Tibial nerve (tissue), 3 donors: ENCODE results near the gene GABBR2.

Source experiments
- POLR2A ChIP-seq, 2 donors: fragments of 450-650 bp; IDR thresholded peaks; one replicate each; pipeline ENCODE4 v1.6.1; 2017; ENCODE audit warnings: antibody characterized with exemption in 2 of 2, mild to moderate bottlenecking in 2 of 2, moderate library complexity in 2 of 2
- TF ChIP-seq, protein P1 (sequence below), 5 experiments: fragments of 200-600 bp in 3 of 5; fragments of 450-650 bp in 2 of 5; sonication (generic) in 3 of 5; IDR thresholded peaks; one replicate each; pipeline ENCODE4 v1.5.1; 2016 to 2019; ENCODE audit warnings: antibody characterized with exemption in 5 of 5, mild to moderate bottlenecking in 3 of 5, moderate library complexity in 2 of 5

DNA sequence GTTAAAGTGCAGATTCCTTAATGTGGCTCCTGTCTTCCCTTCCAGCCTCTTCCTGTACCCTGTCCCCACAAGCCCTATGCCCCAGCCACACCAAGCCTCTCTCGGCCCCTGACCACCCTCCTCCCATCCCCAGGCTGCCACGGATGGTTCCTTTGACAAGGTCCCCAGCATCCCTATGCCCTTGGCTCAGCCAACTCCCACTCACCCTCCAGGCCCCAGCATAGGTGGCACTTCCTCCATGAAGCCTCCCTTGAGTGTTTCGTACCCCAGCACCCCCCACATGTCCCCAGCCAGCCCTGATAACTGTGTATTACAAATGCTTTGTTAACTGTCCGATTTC, 337.8 kb downstream of the GABBR2 start:
- TF ChIP-seq, protein P1, sequence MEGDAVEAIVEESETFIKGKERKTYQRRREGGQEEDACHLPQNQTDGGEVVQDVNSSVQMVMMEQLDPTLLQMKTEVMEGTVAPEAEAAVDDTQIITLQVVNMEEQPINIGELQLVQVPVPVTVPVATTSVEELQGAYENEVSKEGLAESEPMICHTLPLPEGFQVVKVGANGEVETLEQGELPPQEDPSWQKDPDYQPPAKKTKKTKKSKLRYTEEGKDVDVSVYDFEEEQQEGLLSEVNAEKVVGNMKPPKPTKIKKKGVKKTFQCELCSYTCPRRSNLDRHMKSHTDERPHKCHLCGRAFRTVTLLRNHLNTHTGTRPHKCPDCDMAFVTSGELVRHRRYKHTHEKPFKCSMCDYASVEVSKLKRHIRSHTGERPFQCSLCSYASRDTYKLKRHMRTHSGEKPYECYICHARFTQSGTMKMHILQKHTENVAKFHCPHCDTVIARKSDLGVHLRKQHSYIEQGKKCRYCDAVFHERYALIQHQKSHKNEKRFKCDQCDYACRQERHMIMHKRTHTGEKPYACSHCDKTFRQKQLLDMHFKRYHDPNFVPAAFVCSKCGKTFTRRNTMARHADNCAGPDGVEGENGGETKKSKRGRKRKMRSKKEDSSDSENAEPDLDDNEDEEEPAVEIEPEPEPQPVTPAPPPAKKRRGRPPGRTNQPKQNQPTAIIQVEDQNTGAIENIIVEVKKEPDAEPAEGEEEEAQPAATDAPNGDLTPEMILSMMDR (IDR thresholded peaks at IDR 0.05): no peak
- no peak for TF ChIP-seq POLR2A (IDR thresholded peaks at IDR 0.05)
